HG03565 (cell line): ENCODE data around the gene DIS3L2.
A peak's percentile ranks its signal among the peaks of the same experiment; 100 is the strongest.

Experiments
- ATAC-seq: cut with Tn5 transposase; IDR thresholded peaks from one replicate; pipeline ENCODE4 v1.9.1; 2021; ENCODE audit warnings: mild to moderate bottlenecking, moderate library complexity; ENCODE audit not compliant: unreplicated experiment

The DIS3L2 gene

GRCh38 chr2:232219496-232219870 lies 258.0 kb downstream of the DIS3L2 start:
- ATAC-seq = no peak

DNA sequence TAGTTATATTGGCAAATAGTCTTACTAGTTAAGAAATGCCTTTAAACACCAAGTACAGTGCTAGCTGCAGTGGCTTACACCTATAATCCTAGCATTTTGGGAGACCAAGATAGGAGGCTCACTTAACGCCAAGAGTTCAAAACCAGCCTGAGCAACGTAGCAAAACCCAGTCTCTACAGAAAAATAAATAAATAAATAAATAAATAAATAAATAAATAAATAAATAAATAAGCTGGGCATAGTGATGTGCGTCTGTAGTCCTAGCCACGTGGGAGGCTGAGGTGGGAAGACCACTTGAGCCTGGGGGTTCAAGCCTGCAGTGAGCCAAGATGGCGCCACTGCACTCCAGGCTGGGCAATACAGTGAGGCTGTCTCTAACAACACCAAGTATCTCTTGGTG lies 258.4 kb downstream of the DIS3L2 start:
- ATAC-seq = no peak

GRCh38 chr2:232225429-232225828 lies 263.9 kb downstream of the DIS3L2 start:
- ATAC-seq = no peak

- no peak for ATAC-seq
Observed at GRCh38 chr2:232225895-232226294, 264.4 kb downstream of the DIS3L2 start.

DNA sequence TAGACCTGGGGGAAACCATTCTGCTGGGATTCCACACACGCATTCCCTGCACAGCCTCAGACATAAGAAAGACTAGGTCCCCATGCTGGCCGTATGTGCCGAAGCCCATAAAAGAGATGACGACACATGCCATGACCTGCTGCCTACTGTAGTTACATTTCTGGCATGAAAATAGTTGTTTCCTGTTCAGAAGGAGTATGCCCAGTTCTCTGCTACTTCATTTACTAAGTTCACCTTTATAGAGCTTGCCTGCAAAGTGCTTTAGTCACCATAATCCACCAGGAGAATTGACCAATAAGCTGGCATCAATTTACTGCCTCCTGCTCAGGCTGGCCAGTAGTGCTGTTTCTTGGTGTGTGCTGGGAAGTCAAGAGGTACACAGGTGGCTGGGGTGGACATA lies 266.8 kb downstream of the DIS3L2 start:
- no peak for ATAC-seq

GRCh38 chr2:232228971-232229894 lies 267.7 kb downstream of the DIS3L2 start:
- no peak for ATAC-seq

- no peak for ATAC-seq
Observed at GRCh38 chr2:232229911-232230310, 268.4 kb downstream of the DIS3L2 start.

GRCh38 chr2:232230560-232230959 lies 269.0 kb downstream of the DIS3L2 start:
- ATAC-seq = no peak

GRCh38 chr2:232231554-232231953 lies 270.0 kb downstream of the DIS3L2 start:
- ATAC-seq = no peak

DNA sequence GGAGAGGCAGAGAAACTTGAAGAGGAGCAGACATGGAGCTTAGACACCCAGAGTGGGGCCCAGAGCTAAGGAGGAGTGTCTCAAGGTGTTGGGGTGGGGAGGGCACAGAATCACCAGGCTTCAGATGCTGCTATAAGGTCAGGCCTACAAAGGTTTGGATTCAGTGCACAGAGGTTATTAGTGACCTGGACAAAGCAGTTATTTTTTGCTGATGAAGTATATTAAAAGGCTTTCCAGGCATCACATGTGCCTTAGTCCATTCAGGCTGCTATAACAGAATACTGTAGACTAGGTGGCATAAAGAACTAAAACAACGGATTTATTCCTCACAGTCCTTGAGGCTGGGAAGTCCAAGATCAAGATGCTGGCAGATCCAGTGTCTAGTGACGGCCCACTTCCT lies 271.4 kb downstream of the DIS3L2 start:
- no peak for ATAC-seq

DNA sequence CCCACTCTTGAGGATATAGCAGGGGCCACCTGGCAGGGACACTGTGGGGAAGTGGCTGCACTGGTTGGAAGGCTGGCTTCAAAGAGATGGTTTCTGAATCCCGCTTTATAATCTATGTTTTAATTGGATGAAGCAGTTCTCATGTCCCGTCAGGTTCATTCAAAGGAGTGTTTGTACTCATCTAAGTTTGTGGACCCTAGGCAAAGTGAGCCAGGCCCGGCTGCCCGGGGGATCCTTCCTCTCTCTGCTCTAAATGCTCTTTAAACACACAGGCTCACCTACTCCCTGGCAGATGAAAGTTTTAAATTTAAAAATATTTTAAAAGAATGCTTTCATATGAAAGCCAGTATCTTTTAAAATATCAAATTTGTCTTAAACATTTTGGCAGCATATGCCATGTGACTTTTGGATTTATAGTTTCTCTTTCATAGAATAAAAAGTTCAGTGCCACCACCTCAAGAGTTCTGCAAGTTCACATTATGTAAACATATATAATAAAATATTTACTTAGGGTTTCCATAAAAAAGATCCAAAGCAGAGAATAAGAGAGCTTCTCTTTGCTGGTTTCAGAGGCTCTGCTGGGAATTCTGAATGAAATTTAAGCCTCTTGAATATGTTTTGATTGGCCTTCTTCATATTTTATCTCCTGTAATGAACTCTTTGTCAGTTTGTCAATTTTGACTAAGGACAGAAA lies 273.6 kb downstream of the DIS3L2 start:
- no peak for ATAC-seq

- ATAC-seq = no peak
Observed at GRCh38 chr2:232235716-232236115, 274.2 kb downstream of the DIS3L2 start.

DNA sequence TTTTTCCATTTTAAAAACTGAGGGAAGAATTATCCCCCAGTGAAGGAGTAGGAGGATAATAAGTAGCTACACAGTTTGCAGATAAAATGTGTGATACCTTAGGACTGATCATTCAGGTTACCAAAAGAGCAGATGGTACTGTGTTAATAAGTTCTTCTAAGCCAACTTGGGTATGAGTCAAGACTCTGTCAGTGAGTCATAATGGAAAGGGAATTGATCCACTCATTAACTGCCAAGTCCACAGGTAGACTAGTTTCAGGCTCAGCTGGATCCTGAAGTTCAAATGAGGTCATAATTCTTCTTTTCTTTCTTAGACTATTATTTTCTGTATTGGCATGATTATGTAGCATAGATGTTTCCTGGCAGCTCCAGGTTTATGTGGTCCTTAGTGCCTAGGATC lies 274.7 kb downstream of the DIS3L2 start:
- peak; percentile 76 for ATAC-seq

DNA sequence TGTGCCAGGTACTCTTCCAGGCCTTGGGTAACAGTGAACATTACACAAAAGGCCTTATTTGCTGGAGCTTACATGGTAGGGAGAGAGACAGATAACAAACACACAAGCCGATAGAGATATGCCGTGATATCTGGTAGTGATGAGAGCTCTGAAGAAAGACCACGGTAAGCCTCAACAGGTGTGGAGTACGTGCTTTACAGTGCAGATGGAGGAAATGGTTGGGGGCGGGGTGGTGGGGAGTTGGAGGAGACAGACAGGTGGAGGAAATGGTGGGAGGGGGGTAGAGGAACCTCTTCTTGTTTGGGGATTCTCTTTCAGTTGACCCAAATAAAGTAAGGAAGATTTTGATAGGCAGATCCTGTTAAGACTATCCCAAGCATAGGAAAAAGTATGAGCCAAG lies 276.0 kb downstream of the DIS3L2 start:
- no peak for ATAC-seq

GRCh38 chr2:232238108-232238507 lies 276.6 kb downstream of the DIS3L2 start:
- ATAC-seq = no peak

- ATAC-seq = no peak
Observed at GRCh38 chr2:232238596-232238995, 277.1 kb downstream of the DIS3L2 start.

DNA sequence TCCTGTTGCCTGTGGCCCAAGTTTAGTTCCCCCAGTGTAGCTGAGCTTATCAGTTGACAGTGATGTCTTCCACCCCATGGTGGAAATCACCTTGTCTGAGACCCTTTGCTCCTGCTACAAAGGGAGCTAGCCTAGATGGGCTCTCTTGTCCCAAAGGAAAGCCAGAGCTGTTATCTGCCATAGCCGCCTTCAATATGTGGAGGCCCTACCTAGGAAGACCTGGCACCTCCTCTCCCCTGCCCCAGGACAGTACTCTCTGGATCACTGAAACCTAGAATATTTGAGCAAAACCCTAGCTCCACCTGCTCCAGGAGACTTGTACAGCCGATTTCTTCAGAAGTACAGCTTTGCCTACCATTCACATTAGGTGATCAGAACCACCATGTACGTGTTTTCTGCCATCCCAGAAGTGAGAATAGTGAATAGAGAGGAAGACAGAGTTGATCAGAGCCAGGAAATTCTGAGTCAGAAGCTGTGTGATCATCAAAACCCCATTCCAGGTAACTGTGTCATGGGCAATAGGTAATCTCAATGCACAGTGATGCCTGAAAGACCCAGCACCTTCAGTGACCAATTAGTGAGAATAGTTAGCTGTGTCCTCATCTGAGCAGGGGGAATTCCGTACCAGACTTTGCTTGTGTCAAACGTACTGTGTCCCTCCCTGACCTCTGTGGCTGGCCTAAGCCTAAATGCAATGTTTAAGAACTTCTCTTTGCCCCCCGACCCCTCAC lies 278.6 kb downstream of the DIS3L2 start:
- ATAC-seq = no peak

- no peak for ATAC-seq
Observed at GRCh38 chr2:232240906-232241305, 279.4 kb downstream of the DIS3L2 start.

DNA sequence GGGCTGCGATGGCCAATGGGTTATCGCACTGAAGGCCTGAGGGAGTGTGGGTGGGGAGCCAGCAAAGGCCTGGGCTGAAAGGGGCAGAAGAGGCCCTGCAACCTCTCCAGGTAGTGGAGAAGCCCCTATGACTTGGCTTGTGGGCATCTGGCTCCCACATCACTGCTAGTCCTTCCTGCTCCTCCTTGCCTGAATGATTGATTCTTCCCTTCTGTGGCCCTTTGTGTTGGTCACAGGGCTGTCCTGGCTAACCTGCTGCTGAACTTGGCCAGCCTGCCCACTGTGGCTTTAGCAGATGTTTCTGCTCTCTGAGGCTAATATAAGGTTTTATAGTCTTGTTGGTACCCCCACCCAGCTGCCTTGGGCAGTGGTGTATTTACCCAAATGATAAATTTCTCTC lies 280.8 kb downstream of the DIS3L2 start:
- no peak for ATAC-seq

GRCh38 chr2:232245111-232245510 lies 283.6 kb downstream of the DIS3L2 start:
- no peak for ATAC-seq

GRCh38 chr2:232246245-232246644 lies 284.7 kb downstream of the DIS3L2 start:
- no peak for ATAC-seq

GRCh38 chr2:232249096-232249495 lies 287.6 kb downstream of the DIS3L2 start:
- no peak for ATAC-seq
